LNCAP (cell line): Measurements from ENCODE around the gene GABRB2.

ENCODE experiments used
- TF ChIP-seq, protein P1 (sequence below): fragments of 450-650 bp; IDR thresholded peaks from 2 replicates; pipeline ENCODE4 v1.5.1; 2017; ENCODE audit warnings: mild to moderate bottlenecking

GABRB2 gene

DNA sequence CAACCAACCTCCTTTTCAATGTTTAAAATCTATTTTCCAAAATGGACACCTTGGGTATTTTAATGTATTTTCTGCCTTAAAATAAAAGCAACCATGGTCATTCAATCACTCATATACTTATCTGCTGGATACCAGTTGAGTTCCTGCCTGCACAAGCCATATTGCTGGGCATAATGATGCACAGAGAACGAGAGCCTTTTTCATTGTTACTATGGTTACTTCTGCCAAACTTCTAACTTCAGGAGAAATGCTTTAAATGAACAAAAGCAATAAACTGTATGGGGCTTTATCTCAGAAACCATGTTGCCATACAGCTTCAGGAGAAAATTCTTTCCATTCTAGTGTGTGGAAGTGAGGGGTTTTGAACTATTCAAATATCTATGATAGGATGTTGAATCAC lies 269.5 kb downstream of the GABRB2 start:
- TF ChIP-seq, protein P1, sequence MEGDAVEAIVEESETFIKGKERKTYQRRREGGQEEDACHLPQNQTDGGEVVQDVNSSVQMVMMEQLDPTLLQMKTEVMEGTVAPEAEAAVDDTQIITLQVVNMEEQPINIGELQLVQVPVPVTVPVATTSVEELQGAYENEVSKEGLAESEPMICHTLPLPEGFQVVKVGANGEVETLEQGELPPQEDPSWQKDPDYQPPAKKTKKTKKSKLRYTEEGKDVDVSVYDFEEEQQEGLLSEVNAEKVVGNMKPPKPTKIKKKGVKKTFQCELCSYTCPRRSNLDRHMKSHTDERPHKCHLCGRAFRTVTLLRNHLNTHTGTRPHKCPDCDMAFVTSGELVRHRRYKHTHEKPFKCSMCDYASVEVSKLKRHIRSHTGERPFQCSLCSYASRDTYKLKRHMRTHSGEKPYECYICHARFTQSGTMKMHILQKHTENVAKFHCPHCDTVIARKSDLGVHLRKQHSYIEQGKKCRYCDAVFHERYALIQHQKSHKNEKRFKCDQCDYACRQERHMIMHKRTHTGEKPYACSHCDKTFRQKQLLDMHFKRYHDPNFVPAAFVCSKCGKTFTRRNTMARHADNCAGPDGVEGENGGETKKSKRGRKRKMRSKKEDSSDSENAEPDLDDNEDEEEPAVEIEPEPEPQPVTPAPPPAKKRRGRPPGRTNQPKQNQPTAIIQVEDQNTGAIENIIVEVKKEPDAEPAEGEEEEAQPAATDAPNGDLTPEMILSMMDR = no peak

DNA sequence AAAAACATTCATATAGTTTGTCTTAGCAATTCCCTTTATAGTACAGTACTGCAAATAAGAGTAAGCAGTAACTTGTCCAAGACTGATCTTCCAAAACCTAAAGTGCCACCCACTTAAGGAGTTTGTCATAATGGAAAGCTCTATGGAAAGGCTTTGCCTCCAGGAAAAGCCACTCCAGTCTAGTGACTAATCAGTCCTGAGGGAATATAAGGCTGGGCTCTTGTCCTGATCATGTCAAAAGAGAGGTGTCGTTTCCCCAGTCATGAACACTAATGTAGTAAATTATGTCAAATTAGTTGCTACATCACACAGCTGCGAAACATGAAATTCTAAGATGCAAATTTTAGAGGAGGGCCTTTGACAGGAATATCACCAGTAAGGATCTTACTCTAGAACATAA lies 271.6 kb downstream of the GABRB2 start:
- TF ChIP-seq, protein P1 = no peak

DNA sequence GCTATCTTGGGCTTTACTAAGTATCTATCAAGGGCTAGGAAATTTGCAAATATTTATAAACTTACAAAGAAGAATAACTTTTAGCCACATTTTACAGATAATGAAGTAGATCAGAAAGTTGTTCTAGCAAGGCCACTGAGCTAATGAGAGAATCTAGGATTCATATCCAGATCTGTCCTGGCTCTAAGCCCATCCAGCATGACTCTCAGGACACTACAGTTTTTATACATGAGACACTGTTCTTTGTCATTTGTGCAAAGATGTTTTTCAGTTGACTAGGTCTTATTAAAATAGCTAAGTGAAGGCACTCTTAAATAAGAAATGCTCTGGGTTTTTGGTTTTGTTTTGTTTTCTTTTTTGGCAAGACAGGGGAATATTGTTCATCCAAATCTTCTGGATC lies 273.1 kb downstream of the GABRB2 start:
- TF ChIP-seq, protein P1 = no peak

DNA sequence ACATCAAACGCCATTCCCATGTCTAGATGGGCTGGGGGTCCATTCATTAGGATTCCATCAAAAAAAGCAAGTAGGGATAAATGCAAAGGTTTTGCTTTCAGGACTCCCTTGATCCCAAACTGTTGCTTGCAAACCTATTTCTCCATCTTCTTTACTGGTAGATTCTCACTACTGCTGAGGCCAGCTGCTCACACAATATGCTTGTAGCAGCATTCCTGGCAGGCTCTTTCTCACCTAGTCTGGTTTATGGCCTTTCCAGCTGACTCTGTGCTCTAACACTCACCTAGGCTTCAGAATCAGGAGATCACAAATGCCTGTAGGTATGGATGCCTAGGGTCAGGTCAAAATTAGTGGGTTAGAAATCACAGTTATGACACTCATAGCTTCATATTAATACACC lies 274.7 kb downstream of the GABRB2 start:
- TF ChIP-seq, protein P1 = no peak

DNA sequence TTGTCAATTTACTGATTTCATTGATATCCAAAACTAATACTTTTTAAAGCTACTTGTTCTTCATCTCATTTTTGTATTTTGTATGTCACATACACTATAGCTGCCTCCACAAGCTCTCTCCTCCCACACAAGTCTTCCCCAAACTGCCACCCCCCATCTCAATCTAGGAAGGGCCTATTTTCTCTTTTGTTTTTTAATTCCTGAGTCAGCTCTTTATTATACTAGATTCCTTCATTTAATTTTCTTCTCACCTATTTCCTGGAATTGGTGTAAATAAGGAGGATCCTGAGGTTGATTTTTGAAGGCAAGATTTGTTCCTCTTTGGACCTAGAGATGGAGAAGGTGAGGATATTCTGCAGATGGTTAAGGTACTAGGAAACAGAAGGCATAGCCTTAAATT lies 277.4 kb downstream of the GABRB2 start:
- TF ChIP-seq, protein P1 = no peak

DNA sequence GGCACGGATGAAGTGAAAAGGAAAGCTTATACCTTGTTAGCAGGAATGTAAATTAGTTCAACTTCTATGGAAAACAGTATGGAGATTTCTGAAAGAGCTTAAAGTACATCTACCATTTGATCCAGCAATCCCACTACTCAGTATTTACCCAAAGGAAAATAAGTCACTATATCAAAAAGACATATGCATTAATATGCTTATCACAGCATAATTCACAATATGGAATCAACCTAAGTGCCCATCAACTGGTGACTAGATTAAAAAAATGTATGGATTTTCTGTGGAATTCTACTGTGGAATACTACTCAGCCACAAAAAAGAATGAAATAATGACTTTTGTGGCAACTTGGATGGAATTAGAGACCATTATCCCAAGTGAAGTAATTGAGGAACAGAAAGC lies 279.6 kb downstream of the GABRB2 start:
- TF ChIP-seq, protein P1 = no peak

DNA sequence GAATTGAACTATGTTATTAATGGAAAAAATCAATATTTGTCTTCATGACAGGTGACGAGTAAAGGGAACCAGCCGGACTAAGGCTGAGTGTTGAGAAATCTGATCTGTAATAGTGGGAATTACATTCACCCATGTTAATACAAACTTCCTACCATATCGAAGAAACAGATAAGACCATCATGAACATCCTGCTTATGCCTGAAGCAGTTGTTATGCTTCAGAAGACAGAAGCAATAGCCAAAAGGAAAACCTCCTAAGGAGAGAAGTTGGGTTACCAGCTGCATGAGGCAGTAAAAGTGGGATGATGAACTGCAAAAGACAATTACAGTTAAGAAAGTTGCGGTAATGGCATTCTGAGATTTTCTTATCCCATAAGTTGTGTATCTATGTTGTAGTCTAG lies 281.5 kb downstream of the GABRB2 start:
- TF ChIP-seq, protein P1 = no peak

DNA sequence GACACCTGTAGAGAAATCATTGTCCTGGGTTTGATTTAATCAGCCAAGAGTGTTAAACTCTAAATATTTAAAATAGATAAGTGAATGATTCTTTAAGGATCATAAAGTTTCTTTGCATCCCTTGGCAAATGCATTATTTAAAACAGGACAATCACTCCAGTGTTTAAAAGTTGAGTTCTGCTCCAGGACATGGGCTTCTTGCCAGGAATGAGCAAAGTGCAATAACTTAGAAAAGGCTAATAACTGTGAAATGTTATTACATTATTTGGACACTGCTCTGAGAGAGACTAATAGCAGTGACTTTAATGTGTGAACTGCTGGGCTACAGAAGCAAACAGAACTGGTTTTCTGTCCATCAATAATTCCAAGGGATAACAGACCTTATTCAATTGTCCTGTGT lies 283.3 kb downstream of the GABRB2 start:
- TF ChIP-seq, protein P1 = no peak
